ENCODE measurements around the gene NPPB. TPM values are rescaled to one million over a fixed set of nuclear protein-coding genes. Genes with fewer than 3 reads are reported as not detected.
"Not testable (repeated sequence)": the region's sequence is repeated elsewhere in the genome, so short reads cannot be mapped to it uniquely, and the experiment has no call there.

NPPB gene
- total and polyA plus RNA-seq, 7 donors: 2.0 to 8.4 TPM; not detected in 5

DNA sequence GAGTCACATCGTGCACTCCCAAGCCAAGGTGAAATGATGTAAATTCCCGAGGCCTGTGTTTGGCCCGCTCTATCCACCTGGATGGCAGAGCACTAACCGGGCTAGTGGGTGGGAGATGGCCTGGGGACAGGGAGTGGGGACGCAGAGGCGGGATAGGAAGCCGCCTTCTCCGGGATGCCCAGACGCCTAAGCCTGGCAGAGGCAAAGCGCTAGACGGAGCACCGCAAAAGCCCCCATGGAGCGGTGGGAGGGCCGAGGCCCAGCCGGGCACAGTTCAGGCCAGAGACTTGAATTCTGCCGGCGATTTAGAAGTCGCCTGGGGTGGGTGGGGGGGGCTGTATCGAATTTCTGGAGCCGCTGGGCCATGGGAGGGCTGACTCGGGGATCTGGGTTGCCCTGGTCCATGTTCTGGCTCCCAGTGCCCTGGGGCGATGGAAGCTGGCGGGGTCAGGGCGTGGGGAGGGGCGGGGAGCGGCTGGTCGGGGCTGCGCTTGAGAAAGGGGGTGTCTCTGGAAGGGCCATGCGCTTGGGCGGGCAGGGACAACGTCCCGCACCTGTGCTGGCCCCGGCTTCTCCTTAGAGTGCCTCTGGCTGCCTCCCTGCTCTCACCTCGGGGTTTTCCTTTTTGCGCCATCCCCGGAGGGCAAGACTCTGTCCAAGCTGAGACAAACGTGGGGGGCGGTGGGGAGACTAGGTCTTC, 39.5 kb upstream of the NPPB start:
- H3K4me1 ChIP-seq: no peaks in the 10 kb centered on the region
- DNase-seq: no peak
- peaks cover 16 to 61% (median 33%) of the 10 kb centered on the region in 3 donors for H3K27me3 ChIP-seq
- no peak for TF ChIP-seq POLR2A (IDR thresholded peaks at IDR 0.05)
- TF ChIP-seq, protein P1, sequence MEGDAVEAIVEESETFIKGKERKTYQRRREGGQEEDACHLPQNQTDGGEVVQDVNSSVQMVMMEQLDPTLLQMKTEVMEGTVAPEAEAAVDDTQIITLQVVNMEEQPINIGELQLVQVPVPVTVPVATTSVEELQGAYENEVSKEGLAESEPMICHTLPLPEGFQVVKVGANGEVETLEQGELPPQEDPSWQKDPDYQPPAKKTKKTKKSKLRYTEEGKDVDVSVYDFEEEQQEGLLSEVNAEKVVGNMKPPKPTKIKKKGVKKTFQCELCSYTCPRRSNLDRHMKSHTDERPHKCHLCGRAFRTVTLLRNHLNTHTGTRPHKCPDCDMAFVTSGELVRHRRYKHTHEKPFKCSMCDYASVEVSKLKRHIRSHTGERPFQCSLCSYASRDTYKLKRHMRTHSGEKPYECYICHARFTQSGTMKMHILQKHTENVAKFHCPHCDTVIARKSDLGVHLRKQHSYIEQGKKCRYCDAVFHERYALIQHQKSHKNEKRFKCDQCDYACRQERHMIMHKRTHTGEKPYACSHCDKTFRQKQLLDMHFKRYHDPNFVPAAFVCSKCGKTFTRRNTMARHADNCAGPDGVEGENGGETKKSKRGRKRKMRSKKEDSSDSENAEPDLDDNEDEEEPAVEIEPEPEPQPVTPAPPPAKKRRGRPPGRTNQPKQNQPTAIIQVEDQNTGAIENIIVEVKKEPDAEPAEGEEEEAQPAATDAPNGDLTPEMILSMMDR (IDR thresholded peaks at IDR 0.05): no peak
- TF ChIP-seq POLR2AphosphoS5 (IDR thresholded peaks at IDR 0.05): no peak
- TF ChIP-seq EP300 (IDR thresholded peaks at IDR 0.05): no peak
- H3K36me3 ChIP-seq: no peaks in the 10 kb centered on the region
- intact Hi-C loops (cut with DNase I): no loop called here
- no peak overlapping the region for H3K27ac ChIP-seq
- 30 to 34% methylated on average over 38 of the region's 38 CpGs for WGBS, 2 donors
- H3K9me3 ChIP-seq: no peaks in the 10 kb centered on the region
- H3K4me3 ChIP-seq: no peak overlapping the region

DNA sequence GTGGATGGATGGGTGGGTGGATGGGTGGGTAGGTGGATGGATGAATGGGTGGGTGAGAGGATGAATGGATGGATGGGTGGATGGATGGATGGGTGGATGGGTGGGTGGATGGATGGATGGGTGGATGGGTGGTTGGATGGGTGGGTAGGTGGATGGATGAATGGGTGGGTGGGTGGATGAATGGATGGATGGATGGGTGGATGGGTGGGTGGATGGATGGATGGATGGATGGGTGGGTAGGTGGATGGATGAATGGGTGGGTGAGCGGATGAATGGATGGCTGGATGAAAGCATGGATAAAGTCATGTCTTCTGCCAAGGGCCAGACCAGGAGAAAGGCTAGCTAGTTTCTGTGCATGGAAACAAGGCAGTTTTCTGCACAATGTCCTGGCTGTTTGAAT, 35.8 kb upstream of the NPPB start:
- not testable (repeated sequence) for H3K27ac ChIP-seq, H3K9me3 ChIP-seq, DNase-seq, H3K4me3 ChIP-seq, H3K36me3 ChIP-seq, H3K4me1 ChIP-seq
- 63 to 85% methylated on average over 1 of the region's 1 CpG for WGBS, 2 donors
- H3K27me3 ChIP-seq: peaks cover 16 to 59% (median 31%) of the 10 kb centered on the region in 3 donors
- intact Hi-C loops (cut with DNase I): loop anchor here (5.0 kb wide), 1 partner anchor 57 kb away; no protein-coding TSS in a partner anchor

DNA sequence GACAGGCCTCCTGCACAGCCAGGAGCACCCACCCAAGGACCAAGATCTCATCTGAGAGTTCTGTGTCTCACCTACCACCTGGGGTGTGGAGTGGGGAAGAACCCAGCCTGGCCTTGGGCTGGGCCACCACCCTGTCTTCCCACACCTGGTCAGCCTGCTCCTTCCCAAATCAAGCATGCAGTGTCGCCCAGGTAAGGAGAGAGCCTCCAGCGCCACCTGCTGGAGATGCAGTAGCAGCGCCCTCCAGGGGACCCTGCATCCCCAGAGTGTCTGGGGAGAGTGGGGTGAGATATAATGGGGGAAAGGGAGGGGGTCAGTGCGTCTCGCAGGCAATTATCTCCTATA, 35.1 kb upstream of the NPPB start:
- Histone ChIP-seq H3K9me3 (no peaks in the 10 kb centered on the region), H3K27ac (no peak overlapping the region), H3K27me3 (peaks cover 10 to 53% (median 24%) of the 10 kb centered on the region in 3 donors), H3K4me3 (no peak overlapping the region), H3K4me1 (no peaks in the 10 kb centered on the region), H3K36me3 (no peaks in the 10 kb centered on the region)
- TF ChIP-seq POLR2A (IDR thresholded peaks at IDR 0.05): no peak
- TF ChIP-seq, protein P1 (IDR thresholded peaks at IDR 0.05): peak; percentile 34 to 76 (median 64)
- no peak for TF ChIP-seq EP300 (IDR thresholded peaks at IDR 0.05)
- no peak for TF ChIP-seq POLR2AphosphoS5 (IDR thresholded peaks at IDR 0.05)
- intact Hi-C loops (cut with DNase I): loop anchor here (5.0 kb wide), 1 partner anchor 57 kb away; no protein-coding TSS in a partner anchor
- no peak for DNase-seq
- WGBS, 2 donors: 1% methylated on average over 5 of the region's 5 CpGs

DNA sequence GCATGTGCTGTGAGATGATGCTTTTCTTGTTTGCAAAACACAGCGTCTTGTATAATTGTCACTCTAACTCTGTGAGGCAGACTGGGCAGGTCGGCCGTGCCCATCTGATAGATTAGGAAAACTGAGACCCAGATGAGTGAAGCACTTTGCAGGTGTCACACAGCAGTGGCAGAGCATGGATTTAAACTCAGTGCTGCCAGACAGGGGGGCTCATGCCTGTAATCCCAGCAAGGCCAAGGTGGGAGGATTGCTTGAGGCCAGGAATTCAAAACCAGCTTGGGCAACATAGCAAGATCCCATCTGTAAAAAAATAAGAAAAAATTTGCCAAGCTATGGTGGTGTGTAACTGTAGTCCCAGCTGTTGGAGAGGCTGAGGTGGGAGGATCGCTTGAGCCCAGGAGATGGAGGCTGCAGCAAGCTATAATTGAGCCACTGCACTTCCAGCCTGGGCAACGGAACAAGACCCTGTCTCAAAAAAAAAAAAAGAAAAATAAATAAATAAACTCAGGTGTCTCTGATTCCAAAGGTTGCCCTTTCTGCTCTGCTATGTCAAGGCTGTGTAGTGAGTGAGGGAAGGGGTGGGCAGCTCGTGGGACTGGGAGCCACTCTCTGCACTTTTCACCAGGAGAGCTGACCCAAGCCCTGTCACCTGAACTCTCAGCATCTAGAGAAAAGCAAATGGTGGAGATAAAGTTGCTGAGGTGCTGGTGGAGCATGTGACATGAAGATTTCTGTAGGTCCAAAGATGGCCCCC, 32.9 kb upstream of the NPPB start:
- Histone ChIP-seq H3K27me3 (peaks cover 0 to 34% (median 9%) of the 10 kb centered on the region in 3 donors), H3K4me3 (no peak overlapping the region), H3K4me1 (no peaks in the 10 kb centered on the region), H3K9me3 (no peaks in the 10 kb centered on the region), H3K27ac (no peak overlapping the region), H3K36me3 (no peaks in the 10 kb centered on the region)
- no peak for DNase-seq
- TF ChIP-seq POLR2AphosphoS5 (IDR thresholded peaks at IDR 0.05) (no peak), EP300 (IDR thresholded peaks at IDR 0.05) (no peak), POLR2A (IDR thresholded peaks at IDR 0.05) (no peak)
- TF ChIP-seq, protein P1 (IDR thresholded peaks at IDR 0.05): no peak
- WGBS, 2 donors: 67 to 82% methylated on average over 6 of the region's 6 CpGs
- intact Hi-C loops (cut with DNase I): loop anchor here (5.0 kb wide), 1 partner anchor 54 kb away; no protein-coding TSS in a partner anchor

DNA sequence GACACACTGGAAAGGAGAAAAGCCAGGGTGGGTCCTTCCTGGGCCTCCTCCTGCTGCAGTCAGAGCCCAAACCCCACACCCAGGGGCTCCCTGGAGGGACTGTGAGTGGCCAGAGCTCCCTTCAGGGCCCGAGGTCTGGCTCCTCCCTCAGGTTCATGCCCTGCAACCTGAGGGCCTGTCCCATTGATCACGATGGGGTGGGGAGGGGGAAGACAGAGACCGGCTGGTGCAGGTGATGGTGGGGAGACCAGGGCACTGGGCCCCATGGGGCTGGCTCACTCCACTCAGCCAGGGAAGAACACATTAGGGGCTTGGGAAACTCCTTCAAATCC, 30.1 kb upstream of the NPPB start:
- DNase-seq: no peak
- TF ChIP-seq EP300 (IDR thresholded peaks at IDR 0.05) (no peak), POLR2AphosphoS5 (IDR thresholded peaks at IDR 0.05) (no peak), POLR2A (IDR thresholded peaks at IDR 0.05) (no peak)
- TF ChIP-seq, protein P1 (IDR thresholded peaks at IDR 0.05): no peak
- Histone ChIP-seq H3K36me3 (no peaks in the 10 kb centered on the region), H3K27ac (no peak overlapping the region), H3K4me3 (no peak overlapping the region), H3K9me3 (no peaks in the 10 kb centered on the region), H3K4me1 (no peaks in the 10 kb centered on the region), H3K27me3 (peaks cover 0 to 14% (median 0%) of the 10 kb centered on the region in 3 donors)
- 51 to 52% methylated on average over 3 of the region's 3 CpGs for WGBS, 2 donors
- intact Hi-C loops (cut with DNase I): no loop called here

Measured in sigmoid colon (tissue), 7 donors.